ENCODE results near the gene TRDN.

Gene TRDN

GRCh38 chr6:123570813-123571684 lies 65.7 kb downstream of the TRDN start (continued):
- TF ChIP-seq ELK4 (IDR thresholded peaks at IDR 0.05; ENCODE audit: borderline replicate concordance, low read depth, low read length) (no peak), ZBTB21 (tag by site-specific recombination; IDR thresholded peaks at IDR 0.05) (0 out of 2 replicates have a peak, but pooled peaks have one; percentile 45)

- H3K4me1 ChIP-seq (ENCODE audit: control insufficient read depth, insufficient read depth, low read length), result peaks cover 3% of the 10 kb centered on the region
- ChIA-PET POLR2A (no interaction called here), CTCF (no interaction called here)
- H3K27ac ChIP-seq (ENCODE audit: extremely low read depth, low read depth, low read length), result no peak overlapping the region
- TF ChIP-seq ZNF416 (tag by site-specific recombination; IDR thresholded peaks at IDR 0.05), result no peak
- TF ChIP-seq ZNF629 (tag by site-specific recombination; IDR thresholded peaks at IDR 0.05), result no peak
- TF ChIP-seq ZNF626 (tag by site-specific recombination; IDR thresholded peaks at IDR 0.05), result no peak
- TF ChIP-seq HOXD13 (CRISPR knock-in tag; IDR thresholded peaks at IDR 0.05; ENCODE audit: borderline replicate concordance), result no peak
- TF ChIP-seq ZNF394 (tag by site-specific recombination; IDR thresholded peaks at IDR 0.05; ENCODE audit: borderline replicate concordance), result no peak
- no peak for TF ChIP-seq ZNF140 (tag by site-specific recombination; IDR thresholded peaks at IDR 0.05)
- TF ChIP-seq PRDM1 (tag by site-specific recombination; IDR thresholded peaks at IDR 0.05), result no peak
- no peak for TF ChIP-seq ZNF777 (tag by site-specific recombination; IDR thresholded peaks at IDR 0.05; ENCODE audit: borderline replicate concordance)
- TF ChIP-seq ZNF792 (tag by site-specific recombination; IDR thresholded peaks at IDR 0.05), result no peak
- TF ChIP-seq PATZ1 (tag by site-specific recombination; IDR thresholded peaks at IDR 0.05), result no peak
- TF ChIP-seq ZSCAN23 (tag by site-specific recombination; IDR thresholded peaks at IDR 0.05), result no peak
- TF ChIP-seq ZNF426 (tag by site-specific recombination; IDR thresholded peaks at IDR 0.05), result no peak
- no peak for TF ChIP-seq ZNF2 (tag by site-specific recombination; IDR thresholded peaks at IDR 0.05)
- TF ChIP-seq ZBTB8A (tag by site-specific recombination; IDR thresholded peaks at IDR 0.05), result no peak
- TF ChIP-seq ZNF561 (tag by site-specific recombination; IDR thresholded peaks at IDR 0.05; ENCODE audit: borderline replicate concordance), result no peak
- TF ChIP-seq ELK4 (IDR thresholded peaks at IDR 0.05; ENCODE audit: borderline replicate concordance, low read depth, low read length), result no peak
- TF ChIP-seq ZNF785 (tag by site-specific recombination; IDR thresholded peaks at IDR 0.05), result no peak
- no peaks in the 10 kb centered on the region for H3K9me3 ChIP-seq (ENCODE audit: control insufficient read depth, insufficient read depth, low read depth, low read length)
- no peak overlapping the region for H3K4me3 ChIP-seq (ENCODE audit: low read depth, low read length)
- no peaks in the 10 kb centered on the region for H3K36me3 ChIP-seq (ENCODE audit: control insufficient read depth in 2 of 2, insufficient read depth in 1 of 2, low read length in 2 of 2)
These were observed 67.2 kb downstream of the TRDN start for GRCh38 chr6:123569575-123569974.

GRCh38 chr6:123565529-123565928 lies 71.2 kb downstream of the TRDN start:
- TF ChIP-seq ZSCAN4 (tag by site-specific recombination; IDR thresholded peaks at IDR 0.05) (no peak), ZNF175 (tag by site-specific recombination; IDR thresholded peaks at IDR 0.05) (no peak), ZNF280C (tag by site-specific recombination; IDR thresholded peaks at IDR 0.05) (no peak), GFI1B (tag by site-specific recombination; IDR thresholded peaks at IDR 0.05) (no peak), ZEB2 (tag by site-specific recombination; IDR thresholded peaks at IDR 0.05) (no peak)
- H3K27ac ChIP-seq (ENCODE audit: extremely low read depth, low read depth, low read length), result no peak overlapping the region
- no peak overlapping the region for H3K4me3 ChIP-seq (ENCODE audit: low read depth, low read length)
- no peaks in the 10 kb centered on the region for H3K9me3 ChIP-seq (ENCODE audit: control insufficient read depth, insufficient read depth, low read depth, low read length)
- ChIA-PET POLR2A (no interaction called here), CTCF (no interaction called here)
- H3K4me1 ChIP-seq (ENCODE audit: control insufficient read depth, insufficient read depth, low read length), result no peaks in the 10 kb centered on the region; the same call in 1 of the 2 replicates
- no peaks in the 10 kb centered on the region for H3K36me3 ChIP-seq (ENCODE audit: control insufficient read depth in 2 of 2, insufficient read depth in 1 of 2, low read length in 2 of 2)

Data from HEK293 (cell line).